ENCODE measurements around the gene GRK5.
A peak's percentile ranks its signal among the peaks of the same experiment; 100 is the strongest.

Gene GRK5

GRCh38 chr10:119319920-119320258 is 112.5 kb downstream of the GRK5 start:
- DNase-seq, result no peak

GRCh38 chr10:119320981-119321380 is 113.6 kb downstream of the GRK5 start:
- DNase-seq, result no peak

GRCh38 chr10:119323085-119324016 is 116.0 kb downstream of the GRK5 start:
- DNase-seq, result no peak

GRCh38 chr10:119325131-119325530 is 117.8 kb downstream of the GRK5 start:
- DNase-seq, result no peak

- no peak for DNase-seq
Measured at GRCh38 chr10:119326167-119326566, 118.8 kb downstream of the GRK5 start.

- no peak for DNase-seq
Measured at GRCh38 chr10:119327096-119327745, 119.8 kb downstream of the GRK5 start.

- no peak for DNase-seq
Measured at GRCh38 chr10:119328223-119328622, 120.9 kb downstream of the GRK5 start.

- no peak for DNase-seq
Measured at GRCh38 chr10:119330342-119330741, 123.0 kb downstream of the GRK5 start.

GRCh38 chr10:119331061-119331460 is 123.7 kb downstream of the GRK5 start:
- DNase-seq, result no peak

- DNase-seq, result peak; percentile 55 to 60
Measured at GRCh38 chr10:119333146-119333792, 125.9 kb downstream of the GRK5 start.

GRCh38 chr10:119335671-119336353 is 128.4 kb downstream of the GRK5 start:
- no peak for DNase-seq

GRCh38 chr10:119336599-119336998 is 129.2 kb downstream of the GRK5 start:
- no peak for DNase-seq

- DNase-seq, result no peak
Measured at GRCh38 chr10:119337223-119337622, 129.9 kb downstream of the GRK5 start.

GRCh38 chr10:119337796-119338432 is 130.5 kb downstream of the GRK5 start:
- no peak for DNase-seq

GRCh38 chr10:119339109-119339508 is 131.7 kb downstream of the GRK5 start:
- no peak for DNase-seq

- no peak for DNase-seq
Measured at GRCh38 chr10:119340893-119341458, 133.6 kb downstream of the GRK5 start.

GRCh38 chr10:119341459-119342301 is 134.3 kb downstream of the GRK5 start:
- peak; percentile 41 to 48 for DNase-seq

GRCh38 chr10:119342335-119342734 is 135.0 kb downstream of the GRK5 start:
- no peak for DNase-seq

- no peak for DNase-seq
Measured at GRCh38 chr10:119343011-119343601, 135.7 kb downstream of the GRK5 start.

GRCh38 chr10:119344381-119344780 is 137.0 kb downstream of the GRK5 start:
- DNase-seq, result no peak

Data from stimulated activated CD4-positive, alpha-beta T cell treated with anti-CD3 and anti-CD28 coated beads, Interleukin-2, amount 100 ng/mL, for 24 hours (primary cell).